Measurements from ENCODE around the gene ZRSR2. TPM values are rescaled to one million over a fixed set of nuclear protein-coding genes. Genes with fewer than 3 reads are reported as not detected.
"Not testable (repeated sequence)": the region's sequence is repeated elsewhere in the genome, so short reads cannot be mapped to it uniquely, and the experiment has no call there.

ZRSR2 gene
- 13.0 TPM for polyA plus RNA-seq (2013, experiment 1 of 4)
- polyA plus RNA-seq (2013, experiment 2 of 4) = 9.8 TPM
- polyA plus RNA-seq (2013, experiment 3 of 4) = 9.1 TPM
- polyA plus RNA-seq (2013, experiment 4 of 4) = 9.2 TPM

DNA sequence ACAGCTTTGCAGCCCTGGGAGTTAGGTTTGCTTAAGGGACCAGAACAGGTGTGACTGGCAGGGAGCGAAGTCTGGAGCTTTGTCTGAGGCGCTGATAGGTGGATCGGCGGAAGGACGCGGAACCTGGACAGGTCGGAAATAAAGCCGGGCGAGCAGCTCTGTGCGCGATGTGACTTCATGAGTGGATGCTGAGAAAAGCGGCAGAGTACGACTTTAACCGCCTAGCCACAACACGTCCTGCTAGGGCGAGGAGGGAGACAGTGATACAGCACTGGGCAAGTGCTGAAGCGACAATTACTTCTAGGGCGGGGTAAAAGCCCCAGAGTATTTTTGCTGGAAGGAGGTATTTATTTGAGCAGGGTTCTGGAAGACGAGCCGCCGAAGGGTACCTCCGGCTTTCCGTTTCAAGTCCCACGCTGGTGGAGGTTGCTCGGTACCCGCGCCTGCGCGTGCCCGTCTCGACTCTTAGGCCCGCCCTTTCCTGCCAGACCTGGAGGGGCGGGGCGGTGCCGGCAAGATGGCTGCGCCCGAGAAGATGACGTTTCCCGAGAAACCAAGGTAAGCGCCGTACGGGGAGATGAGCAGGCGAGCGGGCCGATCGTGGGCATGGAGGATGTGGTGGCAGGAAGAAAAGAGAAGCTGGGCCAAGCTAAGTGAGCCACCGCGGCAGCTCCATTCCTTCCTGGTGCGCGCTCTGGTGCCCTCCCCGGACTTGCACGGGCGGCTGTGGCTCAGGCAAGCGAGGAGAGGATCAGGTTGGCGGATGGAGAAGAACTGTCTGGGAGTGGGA lies at the start of gene ZRSR2:
TSS of gene ZRSR2 (plus strand) at position 506 of the 790 bp plus-strand sequence. CDS start at position 518, 12 bp downstream.
- H3K4me1 ChIP-seq (ENCODE audit: control insufficient read depth, insufficient read depth, low read length) = no peaks in the 10 kb centered on the region
- no peaks in the 10 kb centered on the region for H3K9me3 ChIP-seq (ENCODE audit: control insufficient read depth, low read length)
- no peaks in the 10 kb centered on the region for H3K36me3 ChIP-seq (ENCODE audit: control insufficient read depth, insufficient read depth, low read length)
- 1 to 2% methylated on average over 55 of the region's 55 CpGs for WGBS, 2 experiments
- no peak within 1 kb of the TSS for H3K27ac ChIP-seq (ENCODE audit: insufficient read depth, low read depth, low read length, poor library complexity, severe bottlenecking)
- peak within 1 kb of the TSS; percentile 60 for H3K4me3 ChIP-seq (ENCODE audit: insufficient read depth, low read depth, low read length)
- no peaks in the 10 kb centered on the region for H3K27me3 ChIP-seq (ENCODE audit: control insufficient read depth, insufficient read depth, low read length, poor library complexity, severe bottlenecking)

- Histone ChIP-seq H3K36me3 (ENCODE audit: control insufficient read depth, insufficient read depth, low read length) (no peaks in the 10 kb centered on the region), H3K4me3 (ENCODE audit: insufficient read depth, low read depth, low read length) (no peak overlapping the region), H3K4me1 (ENCODE audit: control insufficient read depth, insufficient read depth, low read length) (no peaks in the 10 kb centered on the region), H3K9me3 (ENCODE audit: control insufficient read depth, low read length) (no peaks in the 10 kb centered on the region), H3K27ac (ENCODE audit: insufficient read depth, low read depth, low read length, poor library complexity, severe bottlenecking) (no peak overlapping the region), H3K27me3 (ENCODE audit: control insufficient read depth, insufficient read depth, low read length, poor library complexity, severe bottlenecking) (no peaks in the 10 kb centered on the region)
- WGBS, 2 experiments = 94% methylated on average over 9 of the region's 9 CpGs
These were observed 46.0 kb upstream of the ZRSR2 start for GRCh38 chrX:15744181-15744867.

- Histone ChIP-seq H3K4me3 (ENCODE audit: insufficient read depth, low read depth, low read length) (no peak overlapping the region), H3K27ac (ENCODE audit: insufficient read depth, low read depth, low read length, poor library complexity, severe bottlenecking) (no peak overlapping the region), H3K4me1 (ENCODE audit: control insufficient read depth, insufficient read depth, low read length) (no peaks in the 10 kb centered on the region), H3K36me3 (ENCODE audit: control insufficient read depth, insufficient read depth, low read length) (no peaks in the 10 kb centered on the region), H3K9me3 (ENCODE audit: control insufficient read depth, low read length) (no peaks in the 10 kb centered on the region), H3K27me3 (ENCODE audit: control insufficient read depth, insufficient read depth, low read length, poor library complexity, severe bottlenecking) (no peaks in the 10 kb centered on the region)
- 96 to 98% methylated on average over 4 of the region's 4 CpGs for WGBS, 2 experiments
These were observed 45.1 kb upstream of the ZRSR2 start for GRCh38 chrX:15745179-15745578.

DNA sequence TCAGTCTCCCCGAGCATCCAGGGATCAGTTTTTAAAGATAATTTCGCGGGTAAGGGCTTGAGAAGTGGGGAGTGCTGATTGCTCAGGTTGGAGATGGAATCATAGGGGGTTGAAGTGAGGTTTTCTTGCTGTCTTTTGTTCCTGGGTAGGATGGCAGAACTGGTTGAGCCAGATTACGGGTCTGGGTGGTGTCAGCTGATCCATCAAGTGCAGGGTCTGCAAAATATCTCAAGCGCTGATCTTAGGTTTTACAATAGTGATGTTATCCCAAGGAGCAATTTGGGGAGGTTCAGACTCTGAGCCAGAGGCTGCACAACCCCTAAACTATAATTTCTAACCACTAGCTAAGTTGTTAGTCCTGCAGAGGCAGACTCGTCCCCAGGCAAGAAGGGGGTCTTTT lies 43.6 kb upstream of the ZRSR2 start:
- not testable (repeated sequence) for H3K27ac ChIP-seq (ENCODE audit: insufficient read depth, low read depth, low read length, poor library complexity, severe bottlenecking); H3K9me3 ChIP-seq (ENCODE audit: control insufficient read depth, low read length); H3K4me1 ChIP-seq (ENCODE audit: control insufficient read depth, insufficient read depth, low read length); H3K27me3 ChIP-seq (ENCODE audit: control insufficient read depth, insufficient read depth, low read length, poor library complexity, severe bottlenecking); H3K4me3 ChIP-seq (ENCODE audit: insufficient read depth, low read depth, low read length); H3K36me3 ChIP-seq (ENCODE audit: control insufficient read depth, insufficient read depth, low read length)
- WGBS, 2 experiments = 81 to 85% methylated on average over 6 of the region's 6 CpGs

DNA sequence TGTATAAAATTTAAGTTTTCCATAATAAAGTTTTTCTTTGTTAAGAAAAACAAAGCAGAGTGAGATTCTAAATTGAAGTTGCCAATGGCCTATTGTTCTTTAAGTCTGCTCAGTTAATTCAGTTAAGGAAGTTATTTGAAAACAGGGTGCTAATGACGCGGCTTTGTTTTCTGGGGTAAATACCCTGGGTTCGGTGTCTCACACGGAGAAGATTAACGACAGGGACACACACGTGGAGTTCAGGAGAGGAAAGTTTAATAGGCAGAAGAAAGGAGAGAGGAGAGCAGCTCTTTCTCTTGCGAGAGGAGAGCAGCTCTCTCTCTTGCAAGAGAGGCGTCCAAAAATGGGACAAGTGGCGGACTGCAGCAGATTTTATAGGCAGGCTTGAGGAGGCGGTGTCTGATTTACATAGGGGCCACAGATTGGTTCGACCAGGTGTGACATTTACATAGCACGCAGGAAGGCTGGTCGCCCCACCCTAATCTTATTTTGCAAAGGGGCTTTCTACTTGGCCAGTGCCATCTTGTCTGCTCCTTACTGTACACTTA lies 42.6 kb upstream of the ZRSR2 start:
- H3K27ac ChIP-seq (ENCODE audit: insufficient read depth, low read depth, low read length, poor library complexity, severe bottlenecking) = no peak overlapping the region
- H3K4me1 ChIP-seq (ENCODE audit: control insufficient read depth, insufficient read depth, low read length) = no peaks in the 10 kb centered on the region
- no peaks in the 10 kb centered on the region for H3K36me3 ChIP-seq (ENCODE audit: control insufficient read depth, insufficient read depth, low read length)
- H3K4me3 ChIP-seq (ENCODE audit: insufficient read depth, low read depth, low read length) = no peak overlapping the region
- H3K9me3 ChIP-seq (ENCODE audit: control insufficient read depth, low read length) = no peaks in the 10 kb centered on the region
- 61 to 67% methylated on average over 13 of the region's 13 CpGs for WGBS, 2 experiments
- no peaks in the 10 kb centered on the region for H3K27me3 ChIP-seq (ENCODE audit: control insufficient read depth, insufficient read depth, low read length, poor library complexity, severe bottlenecking)

GRCh38 chrX:15748841-15749240 lies 41.4 kb upstream of the ZRSR2 start:
- Histone ChIP-seq H3K27ac (ENCODE audit: insufficient read depth, low read depth, low read length, poor library complexity, severe bottlenecking) (no peak overlapping the region), H3K36me3 (ENCODE audit: control insufficient read depth, insufficient read depth, low read length) (no peaks in the 10 kb centered on the region), H3K27me3 (ENCODE audit: control insufficient read depth, insufficient read depth, low read length, poor library complexity, severe bottlenecking) (no peaks in the 10 kb centered on the region), H3K9me3 (ENCODE audit: control insufficient read depth, low read length) (no peaks in the 10 kb centered on the region), H3K4me1 (ENCODE audit: control insufficient read depth, insufficient read depth, low read length) (no peaks in the 10 kb centered on the region), H3K4me3 (ENCODE audit: insufficient read depth, low read depth, low read length) (no peak overlapping the region)
- WGBS, 2 experiments = 90 to 94% methylated on average over 3 of the region's 3 CpGs

DNA sequence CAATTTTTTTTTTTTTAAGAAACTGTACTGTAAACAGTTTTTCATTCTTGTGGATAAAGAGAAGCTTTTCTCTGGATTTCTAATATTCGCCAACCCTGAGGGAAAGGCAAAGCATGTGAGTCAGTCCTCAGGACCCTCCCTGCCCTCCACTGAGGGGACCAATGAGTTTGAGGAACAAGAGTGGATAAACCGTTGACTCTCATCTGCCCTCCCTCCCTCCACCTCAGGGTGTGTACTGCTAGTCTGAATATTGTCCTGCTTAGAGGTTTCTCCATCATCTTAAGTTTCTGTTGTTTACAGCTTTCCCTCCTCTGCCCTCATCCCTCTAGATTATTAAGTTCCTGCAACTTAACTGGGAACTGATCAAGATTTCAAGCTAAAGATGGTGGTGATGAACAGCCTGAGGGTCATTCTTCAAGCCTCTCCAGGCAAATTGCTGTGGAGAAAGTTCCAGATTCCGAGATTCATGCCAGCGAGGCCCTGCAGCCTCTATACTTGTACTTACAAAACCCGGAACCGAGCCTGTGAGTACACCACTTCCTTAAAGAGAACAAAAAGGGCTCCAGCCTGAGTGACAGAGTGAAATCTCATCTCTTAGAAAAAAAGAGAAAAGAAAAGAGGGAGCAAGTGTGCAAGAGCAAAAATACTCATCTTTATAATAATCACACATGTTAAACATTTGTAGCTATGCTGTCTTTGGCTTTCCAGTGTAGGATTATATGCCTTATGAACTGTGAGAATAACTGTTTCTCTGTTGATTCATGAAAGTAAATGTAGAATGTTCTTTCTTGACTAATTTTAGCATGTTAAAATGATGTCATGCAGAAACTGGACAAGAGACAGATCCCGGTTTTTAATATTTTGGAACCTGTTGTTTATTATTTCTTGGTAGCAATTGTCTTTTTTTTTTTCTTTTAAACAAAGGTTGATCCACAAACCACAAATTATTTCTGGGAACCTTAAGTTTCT lies 40.4 kb upstream of the ZRSR2 start:
- 86 to 94% methylated on average over 4 to 6 of the region's 7 CpGs for WGBS, 2 experiments
- no peaks in the 10 kb centered on the region for H3K36me3 ChIP-seq (ENCODE audit: control insufficient read depth, insufficient read depth, low read length)
- H3K27me3 ChIP-seq (ENCODE audit: control insufficient read depth, insufficient read depth, low read length, poor library complexity, severe bottlenecking) = no peaks in the 10 kb centered on the region
- H3K4me3 ChIP-seq (ENCODE audit: insufficient read depth, low read depth, low read length) = no peak overlapping the region
- H3K4me1 ChIP-seq (ENCODE audit: control insufficient read depth, insufficient read depth, low read length) = no peaks in the 10 kb centered on the region
- H3K27ac ChIP-seq (ENCODE audit: insufficient read depth, low read depth, low read length, poor library complexity, severe bottlenecking) = no peak overlapping the region
- H3K9me3 ChIP-seq (ENCODE audit: control insufficient read depth, low read length) = no peaks in the 10 kb centered on the region

DNA sequence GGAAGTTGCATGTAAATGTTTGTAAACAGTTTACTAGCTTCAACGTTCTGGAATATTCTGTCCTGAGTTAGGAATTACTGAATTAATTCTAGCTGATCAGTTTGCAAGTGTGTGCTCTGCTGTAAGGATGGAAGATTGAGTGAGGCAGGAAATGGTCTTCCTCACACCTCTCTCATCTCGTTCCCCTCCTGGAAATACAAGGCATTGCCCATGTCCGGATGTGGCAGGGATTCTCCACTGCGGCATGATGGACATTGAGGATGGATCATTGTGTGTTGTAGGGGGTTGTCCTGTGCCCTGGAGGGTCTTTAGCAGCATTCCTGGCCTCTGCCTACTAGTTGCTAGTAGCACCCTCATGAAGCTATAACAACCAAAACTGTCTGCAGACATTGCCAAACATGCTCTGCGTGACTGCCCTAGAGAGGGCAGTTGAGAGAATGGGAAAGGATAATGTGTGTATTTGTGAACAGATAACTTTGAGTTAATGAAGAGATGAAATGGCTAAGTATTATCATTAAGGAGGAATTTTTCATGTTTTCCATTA lies 39.6 kb upstream of the ZRSR2 start:
- no peak overlapping the region for H3K4me3 ChIP-seq (ENCODE audit: insufficient read depth, low read depth, low read length)
- no peak overlapping the region for H3K27ac ChIP-seq (ENCODE audit: insufficient read depth, low read depth, low read length, poor library complexity, severe bottlenecking)
- no peaks in the 10 kb centered on the region for H3K4me1 ChIP-seq (ENCODE audit: control insufficient read depth, insufficient read depth, low read length)
- H3K9me3 ChIP-seq (ENCODE audit: control insufficient read depth, low read length) = no peaks in the 10 kb centered on the region
- H3K27me3 ChIP-seq (ENCODE audit: control insufficient read depth, insufficient read depth, low read length, poor library complexity, severe bottlenecking) = no peaks in the 10 kb centered on the region
- no peaks in the 10 kb centered on the region for H3K36me3 ChIP-seq (ENCODE audit: control insufficient read depth, insufficient read depth, low read length)
- 88 to 90% methylated on average over 3 to 5 of the region's 5 CpGs for WGBS, 2 experiments

DNA sequence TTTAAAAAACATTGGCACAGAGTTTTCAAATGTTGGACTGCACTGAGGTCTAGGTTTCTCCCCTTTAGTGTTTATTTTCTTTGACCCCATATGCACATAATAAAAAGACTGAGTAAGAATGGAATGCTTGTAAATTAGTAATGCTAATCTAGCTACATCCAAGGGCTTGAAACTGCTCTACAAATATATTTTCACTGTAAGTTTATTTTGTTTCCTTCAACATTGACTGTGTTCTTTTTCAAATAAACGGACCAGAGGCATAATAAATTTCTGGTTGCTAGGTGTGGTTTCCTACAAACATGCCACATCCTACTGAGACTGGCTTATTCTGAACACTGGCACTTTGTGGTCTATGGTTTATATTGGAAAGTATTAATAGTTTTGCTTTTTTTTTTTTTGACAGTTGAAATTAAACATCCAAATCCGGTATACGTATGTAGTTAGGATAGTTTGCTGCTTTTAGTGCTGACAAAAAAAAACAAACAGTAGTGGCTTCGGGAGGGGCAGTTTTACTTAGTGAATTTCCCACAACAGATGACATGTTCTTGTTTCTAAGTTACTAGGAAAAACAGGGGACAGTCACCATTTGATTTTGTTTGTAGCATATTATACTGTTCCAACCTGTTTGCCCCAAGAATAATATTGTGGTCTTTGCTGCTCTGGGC lies 39.0 kb upstream of the ZRSR2 start:
- Histone ChIP-seq H3K9me3 (ENCODE audit: control insufficient read depth, low read length) (no peaks in the 10 kb centered on the region), H3K27ac (ENCODE audit: insufficient read depth, low read depth, low read length, poor library complexity, severe bottlenecking) (no peak overlapping the region), H3K4me3 (ENCODE audit: insufficient read depth, low read depth, low read length) (no peak overlapping the region), H3K4me1 (ENCODE audit: control insufficient read depth, insufficient read depth, low read length) (no peaks in the 10 kb centered on the region), H3K27me3 (ENCODE audit: control insufficient read depth, insufficient read depth, low read length, poor library complexity, severe bottlenecking) (no peaks in the 10 kb centered on the region), H3K36me3 (ENCODE audit: control insufficient read depth, insufficient read depth, low read length) (no peaks in the 10 kb centered on the region)
- WGBS, 2 experiments = 85 to 100% methylated on average over 1 to 4 of the region's 4 CpGs
